ENCODE results near the gene CIC. TPM values are rescaled to one million over a fixed set of nuclear protein-coding genes. Genes with fewer than 3 reads are reported as not detected.

CIC gene
- polyA plus RNA-seq, 1 donor (not counting 4 experiments of a cell fraction or from before 2014, with no cell fraction given): 3.1 TPM

DNA sequence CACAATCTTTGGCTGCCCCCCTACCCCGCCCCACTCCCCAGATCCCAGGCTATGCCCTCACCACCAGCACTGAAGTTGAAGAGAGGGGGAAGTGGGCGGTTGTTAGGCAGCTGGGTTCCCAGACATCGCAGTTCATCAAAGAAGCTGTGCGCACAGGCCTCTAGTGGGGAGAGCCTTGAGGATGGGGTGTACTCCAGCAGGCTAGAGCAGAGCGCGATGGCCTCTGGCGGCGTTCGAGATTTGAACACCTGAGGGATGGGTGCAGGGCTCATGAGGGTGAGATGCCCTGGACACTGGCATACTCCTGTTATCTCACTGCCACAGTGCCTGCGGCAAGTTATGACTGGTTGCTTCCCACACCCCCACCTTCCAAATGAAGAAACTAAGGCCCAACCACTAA lies 36.6 kb upstream of the CIC start:
- Histone ChIP-seq H3K9me1 (ENCODE audit: control insufficient read depth, extremely low read depth, insufficient read depth, low read length) (no peaks in the 10 kb centered on the region), H3K79me2 (ENCODE audit: control insufficient read depth, insufficient read depth, low read length) (peaks cover 40% of the 10 kb centered on the region), H3K9ac (ENCODE audit: control insufficient read depth, extremely low read depth, insufficient read depth, low read length) (no peak overlapping the region), H3K4me2 (ENCODE audit: control insufficient read depth, extremely low read depth, insufficient read depth, low read depth, low read length) (no peak overlapping the region), H3K27ac (ENCODE audit: control insufficient read depth, insufficient read depth, low read length) (no peak overlapping the region), H4K20me1 (ENCODE audit: control insufficient read depth, extremely low read depth, insufficient read depth, low read length) (peaks cover 11% of the 10 kb centered on the region), H3K36me3 (ENCODE audit: control insufficient read depth in 2 of 2, extremely low read depth in 1 of 2, insufficient read depth in 2 of 2, low read length in 2 of 2) (peaks cover 47% of the 10 kb centered on the region in 2 experiments), H3K4me1 (ENCODE audit: control insufficient read depth, extremely low read depth, insufficient read depth, low read length) (no peaks in the 10 kb centered on the region), H3K4me3 (ENCODE audit: control insufficient read depth in 2 of 3, extremely low read depth in 1 of 3, insufficient read depth in 2 of 3, low read depth in 1 of 3, low read length in 3 of 3) (no peak overlapping the region), H3K27me3 (ENCODE audit: control insufficient read depth, extremely low read depth, insufficient read depth, low read length) (no peaks in the 10 kb centered on the region), H2AFZ (ENCODE audit: control insufficient read depth, low read length) (no peak overlapping the region), H3K9me3 (ENCODE audit: control insufficient read depth, low read depth, low read length) (no peaks in the 10 kb centered on the region)
- FAIRE-seq (no peak), DNase-seq (ENCODE audit: low read depth, low spot score) (no peak)
- dilution Hi-C loops (cut with MboI; ENCODE audit: extremely low pct_ligation_motif_present, low sequenced_read_pairs): no loop called here
- TF ChIP-seq, protein P1, sequence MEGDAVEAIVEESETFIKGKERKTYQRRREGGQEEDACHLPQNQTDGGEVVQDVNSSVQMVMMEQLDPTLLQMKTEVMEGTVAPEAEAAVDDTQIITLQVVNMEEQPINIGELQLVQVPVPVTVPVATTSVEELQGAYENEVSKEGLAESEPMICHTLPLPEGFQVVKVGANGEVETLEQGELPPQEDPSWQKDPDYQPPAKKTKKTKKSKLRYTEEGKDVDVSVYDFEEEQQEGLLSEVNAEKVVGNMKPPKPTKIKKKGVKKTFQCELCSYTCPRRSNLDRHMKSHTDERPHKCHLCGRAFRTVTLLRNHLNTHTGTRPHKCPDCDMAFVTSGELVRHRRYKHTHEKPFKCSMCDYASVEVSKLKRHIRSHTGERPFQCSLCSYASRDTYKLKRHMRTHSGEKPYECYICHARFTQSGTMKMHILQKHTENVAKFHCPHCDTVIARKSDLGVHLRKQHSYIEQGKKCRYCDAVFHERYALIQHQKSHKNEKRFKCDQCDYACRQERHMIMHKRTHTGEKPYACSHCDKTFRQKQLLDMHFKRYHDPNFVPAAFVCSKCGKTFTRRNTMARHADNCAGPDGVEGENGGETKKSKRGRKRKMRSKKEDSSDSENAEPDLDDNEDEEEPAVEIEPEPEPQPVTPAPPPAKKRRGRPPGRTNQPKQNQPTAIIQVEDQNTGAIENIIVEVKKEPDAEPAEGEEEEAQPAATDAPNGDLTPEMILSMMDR (optimal IDR thresholded peaks at IDR 0.05 in 1 of 3, IDR thresholded peaks at IDR 0.05 in 1 of 3, conservative IDR thresholded peaks at IDR 0.05 in 1 of 3; ENCODE audit: extremely low read depth in 1 of 3, insufficient read depth in 2 of 3, low read length in 3 of 3): no peak
- TF ChIP-seq EZH2 (IDR thresholded peaks at IDR 0.05; ENCODE audit: low read length): no peak

DNA sequence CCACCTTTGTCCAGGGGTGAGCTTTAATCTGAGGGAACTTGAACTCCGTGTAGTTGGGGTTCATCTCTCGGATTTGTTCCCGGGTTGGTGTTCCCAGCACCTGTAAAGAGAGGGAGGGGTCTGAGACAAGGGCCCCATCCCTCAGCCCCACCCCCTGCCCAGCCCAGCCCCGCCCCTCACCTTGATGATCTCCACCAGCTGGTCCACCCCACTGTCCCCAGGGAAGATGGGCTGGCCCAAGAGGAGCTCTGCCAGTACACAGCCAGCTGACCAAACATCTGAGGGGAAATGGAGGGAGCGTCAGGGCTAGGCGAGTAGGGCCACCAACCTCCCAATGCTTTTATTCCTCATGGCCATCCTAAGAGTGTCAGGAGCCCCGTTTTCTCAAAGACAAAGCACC lies 35.9 kb upstream of the CIC start:
- Histone ChIP-seq H3K27me3 (ENCODE audit: control insufficient read depth, extremely low read depth, insufficient read depth, low read length) (no peaks in the 10 kb centered on the region), H3K9me3 (ENCODE audit: control insufficient read depth, low read depth, low read length) (no peaks in the 10 kb centered on the region), H3K4me1 (ENCODE audit: control insufficient read depth, extremely low read depth, insufficient read depth, low read length) (no peaks in the 10 kb centered on the region), H3K27ac (ENCODE audit: control insufficient read depth, insufficient read depth, low read length) (no peak overlapping the region), H3K9me1 (ENCODE audit: control insufficient read depth, extremely low read depth, insufficient read depth, low read length) (no peaks in the 10 kb centered on the region), H3K4me2 (ENCODE audit: control insufficient read depth, extremely low read depth, insufficient read depth, low read depth, low read length) (no peak overlapping the region), H3K4me3 (ENCODE audit: control insufficient read depth in 2 of 3, extremely low read depth in 1 of 3, insufficient read depth in 2 of 3, low read depth in 1 of 3, low read length in 3 of 3) (no peak overlapping the region), H4K20me1 (ENCODE audit: control insufficient read depth, extremely low read depth, insufficient read depth, low read length) (peaks cover 9% of the 10 kb centered on the region), H3K9ac (ENCODE audit: control insufficient read depth, extremely low read depth, insufficient read depth, low read length) (no peak overlapping the region), H2AFZ (ENCODE audit: control insufficient read depth, low read length) (no peak overlapping the region), H3K36me3 (ENCODE audit: control insufficient read depth in 2 of 2, extremely low read depth in 1 of 2, insufficient read depth in 2 of 2, low read length in 2 of 2) (peaks cover 46 to 47% of the 10 kb centered on the region in 2 experiments), H3K79me2 (ENCODE audit: control insufficient read depth, insufficient read depth, low read length) (peaks cover 35% of the 10 kb centered on the region)
- no peak for DNase-seq (ENCODE audit: low read depth, low spot score)
- FAIRE-seq: no peak
- dilution Hi-C loops (cut with MboI; ENCODE audit: extremely low pct_ligation_motif_present, low sequenced_read_pairs): no loop called here
- TF ChIP-seq EZH2 (IDR thresholded peaks at IDR 0.05; ENCODE audit: low read length): no peak

DNA sequence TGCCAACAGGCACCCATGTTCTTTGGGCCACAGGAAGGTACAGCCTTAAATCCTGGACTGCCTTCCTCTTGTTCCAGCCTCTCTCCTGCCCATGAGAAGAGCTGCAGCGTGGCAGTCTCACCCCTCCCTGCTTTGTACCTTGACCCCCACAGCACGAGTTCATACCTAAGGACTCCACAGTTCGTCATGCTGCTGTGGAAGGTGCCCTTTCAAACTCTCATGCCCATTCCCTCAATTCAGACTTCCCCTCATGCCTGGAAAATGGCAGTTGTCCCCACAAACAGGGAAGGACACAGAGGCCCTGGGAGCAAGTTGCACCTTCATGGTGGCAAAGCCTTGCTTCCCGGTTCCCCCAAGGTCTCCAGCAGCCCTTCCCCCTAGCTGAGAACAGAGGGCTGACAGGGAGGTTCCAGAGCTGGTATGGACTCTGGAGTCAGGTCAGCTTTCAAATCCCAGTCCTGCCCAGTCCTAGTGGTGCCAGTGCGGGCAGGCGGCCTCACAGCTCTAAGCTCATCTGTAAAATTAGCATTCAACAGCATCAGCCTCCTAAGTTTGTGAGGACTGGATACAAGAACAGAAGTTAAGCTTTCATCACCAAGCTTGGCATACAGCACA lies 35.3 kb upstream of the CIC start:
- DNase-seq (ENCODE audit: low read depth, low spot score) (no peak), FAIRE-seq (no peak)
- no peak overlapping the region for H3K27ac ChIP-seq (ENCODE audit: control insufficient read depth, insufficient read depth, low read length)
- no peaks in the 10 kb centered on the region for H3K27me3 ChIP-seq (ENCODE audit: control insufficient read depth, extremely low read depth, insufficient read depth, low read length)
- H3K9me3 ChIP-seq (ENCODE audit: control insufficient read depth, low read depth, low read length): no peaks in the 10 kb centered on the region
- no peaks in the 10 kb centered on the region for H3K4me1 ChIP-seq (ENCODE audit: control insufficient read depth, extremely low read depth, insufficient read depth, low read length)
- H2AFZ ChIP-seq (ENCODE audit: control insufficient read depth, low read length): no peak overlapping the region
- TF ChIP-seq, protein P1 (optimal IDR thresholded peaks at IDR 0.05 in 1 of 3, IDR thresholded peaks at IDR 0.05 in 1 of 3, conservative IDR thresholded peaks at IDR 0.05 in 1 of 3; ENCODE audit: extremely low read depth in 1 of 3, insufficient read depth in 2 of 3, low read length in 3 of 3): no peak
- TF ChIP-seq EZH2 (IDR thresholded peaks at IDR 0.05; ENCODE audit: low read length): no peak
- H3K36me3 ChIP-seq (ENCODE audit: control insufficient read depth in 2 of 2, extremely low read depth in 1 of 2, insufficient read depth in 2 of 2, low read length in 2 of 2): peaks cover 46 to 49% of the 10 kb centered on the region in 2 experiments
- peaks cover 9% of the 10 kb centered on the region for H4K20me1 ChIP-seq (ENCODE audit: control insufficient read depth, extremely low read depth, insufficient read depth, low read length)
- H3K9ac ChIP-seq (ENCODE audit: control insufficient read depth, extremely low read depth, insufficient read depth, low read length): no peak overlapping the region
- H3K4me3 ChIP-seq (ENCODE audit: control insufficient read depth in 2 of 3, extremely low read depth in 1 of 3, insufficient read depth in 2 of 3, low read depth in 1 of 3, low read length in 3 of 3): no peak overlapping the region
- H3K4me2 ChIP-seq (ENCODE audit: control insufficient read depth, extremely low read depth, insufficient read depth, low read depth, low read length): no peak overlapping the region
- dilution Hi-C loops (cut with MboI; ENCODE audit: extremely low pct_ligation_motif_present, low sequenced_read_pairs): no loop called here
- H3K79me2 ChIP-seq (ENCODE audit: control insufficient read depth, insufficient read depth, low read length): peaks cover 30% of the 10 kb centered on the region
- no peaks in the 10 kb centered on the region for H3K9me1 ChIP-seq (ENCODE audit: control insufficient read depth, extremely low read depth, insufficient read depth, low read length)
